ENCODE measurements around the gene FRYL.
A peak's percentile ranks its signal among the peaks of the same experiment; 100 is the strongest.
"Not testable (repeated sequence)": the region's sequence is repeated elsewhere in the genome, so short reads cannot be mapped to it uniquely, and the experiment has no call there.

The FRYL gene

DNA sequence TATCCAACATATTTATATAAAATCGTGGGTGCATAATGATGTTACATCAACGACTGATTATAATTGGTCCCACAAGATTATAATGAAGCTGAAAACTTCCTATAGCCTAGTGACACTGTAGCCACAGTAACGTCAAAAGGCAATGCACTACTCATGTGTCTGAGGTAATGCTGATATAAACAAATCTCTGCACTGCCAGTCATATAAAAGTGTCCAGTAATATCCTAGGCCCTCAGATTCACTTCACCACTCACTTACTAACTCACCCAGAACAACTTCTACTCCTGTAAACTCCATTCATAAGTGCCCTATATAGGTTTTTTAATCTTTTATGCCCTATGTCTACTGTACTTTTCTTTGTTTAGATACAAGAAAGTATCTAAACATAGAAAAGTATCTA, 18.8 kb downstream of the FRYL start:
- no peak overlapping the region for H3K4me3 ChIP-seq (ENCODE audit: control insufficient read depth, low read depth, low read length)
- TF ChIP-seq, protein P1, sequence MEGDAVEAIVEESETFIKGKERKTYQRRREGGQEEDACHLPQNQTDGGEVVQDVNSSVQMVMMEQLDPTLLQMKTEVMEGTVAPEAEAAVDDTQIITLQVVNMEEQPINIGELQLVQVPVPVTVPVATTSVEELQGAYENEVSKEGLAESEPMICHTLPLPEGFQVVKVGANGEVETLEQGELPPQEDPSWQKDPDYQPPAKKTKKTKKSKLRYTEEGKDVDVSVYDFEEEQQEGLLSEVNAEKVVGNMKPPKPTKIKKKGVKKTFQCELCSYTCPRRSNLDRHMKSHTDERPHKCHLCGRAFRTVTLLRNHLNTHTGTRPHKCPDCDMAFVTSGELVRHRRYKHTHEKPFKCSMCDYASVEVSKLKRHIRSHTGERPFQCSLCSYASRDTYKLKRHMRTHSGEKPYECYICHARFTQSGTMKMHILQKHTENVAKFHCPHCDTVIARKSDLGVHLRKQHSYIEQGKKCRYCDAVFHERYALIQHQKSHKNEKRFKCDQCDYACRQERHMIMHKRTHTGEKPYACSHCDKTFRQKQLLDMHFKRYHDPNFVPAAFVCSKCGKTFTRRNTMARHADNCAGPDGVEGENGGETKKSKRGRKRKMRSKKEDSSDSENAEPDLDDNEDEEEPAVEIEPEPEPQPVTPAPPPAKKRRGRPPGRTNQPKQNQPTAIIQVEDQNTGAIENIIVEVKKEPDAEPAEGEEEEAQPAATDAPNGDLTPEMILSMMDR (conservative IDR thresholded peaks at IDR 0.05; ENCODE audit: control insufficient read depth, insufficient read depth, low read depth, low read length), result no peak
- DNase-seq (ENCODE audit: low read depth), result no peak

DNA sequence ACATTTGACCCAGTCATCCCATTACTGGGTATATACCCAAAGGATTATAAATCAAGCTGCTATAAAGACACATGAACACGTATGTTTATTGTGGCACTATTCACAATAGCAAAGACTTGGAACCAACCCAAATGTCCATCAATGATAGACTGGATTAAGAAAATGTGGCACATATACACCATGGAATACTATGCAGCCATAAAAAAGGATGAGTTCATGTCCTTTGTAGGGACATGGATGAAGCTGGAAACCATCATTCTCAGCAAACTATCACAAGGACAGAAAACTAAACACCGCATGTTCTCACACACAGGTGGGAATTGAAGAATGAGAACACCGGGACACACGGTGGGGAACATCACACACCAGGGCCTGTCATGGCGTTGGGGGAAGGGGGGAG, 21.4 kb downstream of the FRYL start:
- H3K4me3 ChIP-seq (ENCODE audit: control insufficient read depth, low read depth, low read length); DNase-seq (ENCODE audit: low read depth): not testable (repeated sequence)

DNA sequence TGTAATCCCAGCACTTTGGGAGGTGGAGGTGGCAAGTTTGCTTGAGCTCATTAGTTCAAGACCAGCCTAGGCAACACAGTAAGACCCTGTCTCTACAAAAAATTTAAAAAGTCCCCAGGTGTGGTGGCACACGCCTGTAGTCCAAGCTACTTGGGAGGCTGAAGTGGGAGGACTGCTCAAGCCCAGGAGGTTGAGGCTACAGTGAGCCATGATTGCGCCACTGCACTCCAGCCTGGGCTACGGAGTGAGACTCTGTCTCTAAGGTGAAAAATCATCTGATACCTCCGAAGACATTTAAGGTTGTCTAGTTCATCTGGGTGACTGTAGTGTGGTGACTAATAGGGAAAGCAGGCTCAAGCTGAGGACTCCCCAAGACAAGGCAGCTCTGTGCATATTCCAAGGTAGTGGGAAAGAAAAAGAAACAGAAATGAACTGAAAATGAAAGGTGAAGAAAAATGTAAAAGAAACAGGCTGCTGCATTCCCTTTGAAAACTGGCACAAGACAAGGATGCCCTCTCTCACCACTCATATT, 23.3 kb downstream of the FRYL start:
- TF ChIP-seq, protein P1 (conservative IDR thresholded peaks at IDR 0.05; ENCODE audit: control insufficient read depth, insufficient read depth, low read depth, low read length), result no peak
- peak; percentile 22 for DNase-seq (ENCODE audit: low read depth)
- no peak overlapping the region for H3K4me3 ChIP-seq (ENCODE audit: control insufficient read depth, low read depth, low read length)

DNA sequence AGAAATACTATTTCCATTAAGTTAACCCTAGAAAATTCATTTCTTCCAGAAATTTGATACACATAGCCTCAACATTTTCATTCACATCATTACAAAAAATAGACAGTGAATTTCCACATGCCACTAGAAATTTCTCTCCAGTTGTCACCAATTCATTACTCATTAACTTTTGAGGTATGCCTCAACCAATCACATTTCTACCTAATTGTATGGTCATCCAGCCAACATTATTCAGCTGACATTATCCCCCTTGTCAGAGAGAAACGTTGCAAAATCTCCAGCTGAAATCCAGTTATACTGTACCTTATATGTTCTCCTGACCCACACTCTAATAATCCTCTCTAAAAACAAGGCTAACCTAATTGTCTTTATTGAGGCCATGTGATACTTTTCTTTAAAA, 24.8 kb downstream of the FRYL start:
- TF ChIP-seq, protein P1 (conservative IDR thresholded peaks at IDR 0.05; ENCODE audit: control insufficient read depth, insufficient read depth, low read depth, low read length), result no peak
- DNase-seq (ENCODE audit: low read depth), result no peak
- no peak overlapping the region for H3K4me3 ChIP-seq (ENCODE audit: control insufficient read depth, low read depth, low read length)

GRCh38 chr4:48753159-48753558, 26.9 kb downstream of the FRYL start:
- DNase-seq (ENCODE audit: low read depth), result no peak
- TF ChIP-seq, protein P1 (conservative IDR thresholded peaks at IDR 0.05; ENCODE audit: control insufficient read depth, insufficient read depth, low read depth, low read length), result no peak
- no peak overlapping the region for H3K4me3 ChIP-seq (ENCODE audit: control insufficient read depth, low read depth, low read length)

- no peak overlapping the region for H3K4me3 ChIP-seq (ENCODE audit: control insufficient read depth, low read depth, low read length)
- peak; percentile 21 for DNase-seq (ENCODE audit: low read depth)
- TF ChIP-seq, protein P1 (conservative IDR thresholded peaks at IDR 0.05; ENCODE audit: control insufficient read depth, insufficient read depth, low read depth, low read length), result no peak
These were observed 27.4 kb downstream of the FRYL start for GRCh38 chr4:48752726-48753125.

DNA sequence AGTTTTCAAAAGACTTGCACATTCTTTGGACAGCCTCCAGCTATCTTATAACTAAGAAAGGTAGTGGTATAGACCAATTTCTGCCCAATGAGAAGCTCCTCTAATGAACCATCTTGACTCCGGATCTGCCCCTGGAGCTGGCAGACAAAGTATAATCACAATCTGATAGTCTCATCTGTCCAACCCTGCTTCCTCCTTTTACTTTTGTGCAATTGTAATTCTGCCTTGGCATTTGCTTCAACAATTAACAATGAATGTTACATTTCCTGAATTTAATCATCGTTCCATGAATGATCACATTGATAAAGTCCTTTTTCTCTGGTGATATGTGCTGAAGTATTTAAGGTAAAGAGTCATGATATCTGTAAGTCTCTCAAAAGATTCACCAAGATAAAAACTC, 27.8 kb downstream of the FRYL start:
- DNase-seq (ENCODE audit: low read depth), result no peak
- H3K4me3 ChIP-seq (ENCODE audit: control insufficient read depth, low read depth, low read length), result no peak overlapping the region
- TF ChIP-seq, protein P1 (conservative IDR thresholded peaks at IDR 0.05; ENCODE audit: control insufficient read depth, insufficient read depth, low read depth, low read length), result no peak

Measured in fibroblast of mammary gland (primary cell).